Stimulated activated CD8-positive, alpha-beta memory T cell treated with anti-CD3 and anti-CD28 coated beads, Interleukin-12 subunit alpha, Interleukin-12 subunit beta, amount 100 ng/mL, for 24 hours (primary cell): Measurements from ENCODE around the gene ARHGEF10L.

ENCODE experiments used
- DNase-seq: peaks from one replicate; pipeline ENCODE4 v3.0.0-alpha.2; 2020; ENCODE audit errors: extremely low read depth

ARHGEF10L gene

DNA sequence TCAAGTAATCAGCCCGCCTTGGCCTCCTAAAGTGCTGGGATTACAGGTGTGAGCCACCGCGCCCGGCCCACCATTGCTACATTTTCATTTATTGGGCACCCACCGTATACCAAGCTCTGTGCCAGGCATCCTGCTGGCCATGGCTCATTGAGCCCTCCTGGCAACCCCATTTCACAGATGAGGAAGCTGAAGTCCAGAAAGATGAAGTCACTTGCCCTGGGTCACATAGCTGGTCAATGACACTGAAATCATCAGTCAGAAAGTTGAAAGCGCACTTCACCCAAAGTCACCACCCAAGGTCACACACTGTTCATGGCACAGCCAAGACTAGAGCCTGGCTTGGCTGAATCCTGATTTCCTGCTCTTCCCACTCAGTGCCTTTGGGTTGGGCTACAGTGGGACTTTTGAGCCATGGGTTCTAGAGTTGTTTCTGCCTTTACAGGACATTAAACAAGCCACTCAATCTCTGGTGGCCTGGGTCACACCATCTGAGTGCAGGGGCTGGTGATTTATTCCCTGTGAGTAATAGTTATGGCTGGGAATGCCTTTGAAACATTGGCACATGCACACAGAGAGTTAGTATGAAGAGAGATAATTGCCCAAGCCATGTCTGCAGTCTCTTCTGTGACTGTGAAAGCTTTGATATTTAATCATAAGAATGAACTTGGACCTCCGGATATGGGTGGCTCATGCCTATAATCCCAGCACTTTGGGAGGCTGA, 16.0 kb upstream of the ARHGEF10L start:
- no peak for DNase-seq

DNA sequence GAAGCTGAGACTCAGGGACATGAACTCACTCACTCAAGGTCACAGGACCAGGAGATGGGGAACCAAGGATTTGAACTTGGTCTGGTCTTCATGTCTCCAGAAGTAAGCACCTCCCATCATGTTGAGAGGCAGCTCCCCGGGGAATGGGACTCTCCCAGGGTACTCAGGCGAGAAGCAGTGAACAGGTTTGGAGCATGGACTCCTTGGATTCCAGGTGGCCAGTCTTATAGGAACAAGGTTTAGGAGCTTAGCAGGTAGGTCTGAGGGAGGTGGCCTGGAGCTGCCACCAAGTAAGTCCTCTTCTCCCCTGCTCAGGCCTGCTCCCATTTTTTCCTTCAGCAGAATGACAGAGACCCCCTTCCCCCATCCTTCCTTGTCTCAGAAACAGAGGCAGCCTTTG, 14.9 kb upstream of the ARHGEF10L start:
- no peak for DNase-seq

DNA sequence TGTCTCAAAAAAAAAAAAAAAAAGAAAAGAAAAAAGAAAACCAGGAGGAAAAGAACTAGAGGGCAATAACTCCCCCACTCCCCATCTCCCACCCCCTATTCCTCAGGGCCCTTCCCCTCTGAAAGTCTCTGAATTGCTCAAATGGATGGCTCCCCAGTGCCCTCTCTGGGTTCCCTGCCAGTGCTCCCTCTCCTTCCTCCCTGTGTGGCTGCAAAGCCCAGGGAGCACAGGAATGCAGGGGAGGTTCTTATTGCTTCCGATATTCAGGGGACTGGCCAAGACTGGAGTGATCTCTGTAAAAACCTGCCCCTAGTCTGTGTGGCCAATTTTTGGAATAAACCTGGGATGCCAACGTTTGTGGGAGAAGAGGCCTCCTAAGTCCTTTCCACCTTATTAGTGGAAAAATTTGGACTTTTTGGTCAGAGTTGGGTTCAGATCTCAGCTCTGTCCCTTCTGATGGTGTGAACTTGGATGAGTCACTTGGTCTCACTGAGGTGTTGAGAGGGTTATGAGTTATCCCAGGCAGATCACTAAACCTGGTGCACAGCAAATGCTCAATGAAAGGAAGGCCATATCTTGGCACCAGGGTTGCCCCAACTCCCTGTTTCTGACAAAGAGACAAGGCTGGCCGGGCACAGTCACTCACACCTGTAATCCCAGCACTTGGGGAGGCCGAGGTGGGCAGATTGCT, 13.4 kb upstream of the ARHGEF10L start:
- DNase-seq, result no peak

DNA sequence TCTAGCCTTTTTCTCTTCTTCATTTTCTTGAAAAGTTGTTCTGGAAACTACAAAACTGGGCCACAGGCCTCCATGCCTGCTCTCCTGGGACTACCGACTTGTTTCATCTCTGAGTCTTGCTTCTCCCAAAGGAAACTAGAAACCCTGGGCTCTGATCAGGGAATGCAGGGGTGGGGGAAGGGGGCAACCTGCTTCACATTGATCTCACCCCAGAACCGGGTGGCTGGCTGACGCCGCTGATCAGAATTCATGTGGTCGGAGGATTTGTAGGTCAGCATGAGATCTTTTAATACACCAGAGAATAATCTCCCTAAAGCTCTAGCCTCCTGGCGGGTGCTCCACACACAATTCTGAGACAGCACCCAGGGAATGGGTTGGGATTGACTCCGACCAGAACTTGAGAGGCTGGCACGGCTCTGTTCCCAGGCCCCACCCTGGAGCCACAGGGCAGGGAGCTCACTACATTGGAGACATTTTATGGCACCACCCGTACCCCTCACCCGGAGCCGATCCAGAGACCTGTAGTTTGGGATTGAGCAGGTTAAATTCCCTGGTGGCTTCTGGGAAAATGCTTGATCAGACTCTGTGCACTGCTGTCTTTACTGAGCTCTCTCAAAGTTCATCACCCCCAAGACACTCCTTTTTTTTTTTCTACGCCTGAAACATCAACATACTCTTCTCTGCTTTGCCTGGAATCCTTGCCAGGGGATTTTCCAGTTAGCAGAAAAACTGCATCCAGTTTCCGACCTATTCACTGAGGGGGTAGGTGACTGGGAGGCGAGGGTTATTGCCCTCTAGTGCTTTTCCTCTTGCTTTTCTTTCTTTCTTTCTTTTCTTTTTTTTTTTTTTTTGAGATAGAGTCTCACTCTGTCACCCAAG, 12.2 kb upstream of the ARHGEF10L start:
- no peak for DNase-seq

DNA sequence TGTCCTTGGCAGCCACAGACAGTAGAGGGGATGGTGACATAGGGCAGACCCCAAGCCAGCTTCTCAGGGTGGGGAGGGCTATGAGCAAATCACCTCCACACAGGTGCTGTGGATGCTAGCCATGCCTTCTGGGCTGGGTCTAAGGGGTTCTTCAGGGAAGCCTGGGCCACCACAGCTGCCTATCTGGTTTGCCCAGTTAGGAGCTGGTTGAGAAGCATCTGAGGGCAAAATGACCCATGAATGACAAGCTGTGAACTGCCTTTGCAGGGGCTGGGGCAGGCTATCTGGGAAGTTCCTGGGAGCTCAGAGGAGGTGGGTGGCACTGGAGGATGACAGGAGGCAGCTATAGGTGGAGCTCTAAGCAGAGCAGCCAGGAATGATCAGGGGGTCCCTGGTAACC, 10.1 kb upstream of the ARHGEF10L start:
- no peak for DNase-seq

DNA sequence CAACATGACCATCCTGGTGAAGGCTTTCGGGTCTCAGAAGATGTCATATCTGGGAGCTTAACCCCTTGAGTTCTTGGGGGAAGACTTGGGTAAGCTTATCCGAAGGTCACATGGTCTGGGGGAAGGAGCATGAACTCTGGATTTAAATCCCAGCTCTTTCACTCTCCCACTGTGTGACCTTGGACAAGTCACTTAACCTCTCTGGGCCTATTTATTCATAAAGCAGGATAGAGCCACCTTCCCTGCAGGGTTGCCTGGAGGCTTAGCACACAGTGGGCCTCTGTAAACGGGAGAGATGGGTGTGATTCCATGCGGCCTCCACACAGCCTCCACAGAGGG, 8.2 kb upstream of the ARHGEF10L start:
- no peak for DNase-seq

DNA sequence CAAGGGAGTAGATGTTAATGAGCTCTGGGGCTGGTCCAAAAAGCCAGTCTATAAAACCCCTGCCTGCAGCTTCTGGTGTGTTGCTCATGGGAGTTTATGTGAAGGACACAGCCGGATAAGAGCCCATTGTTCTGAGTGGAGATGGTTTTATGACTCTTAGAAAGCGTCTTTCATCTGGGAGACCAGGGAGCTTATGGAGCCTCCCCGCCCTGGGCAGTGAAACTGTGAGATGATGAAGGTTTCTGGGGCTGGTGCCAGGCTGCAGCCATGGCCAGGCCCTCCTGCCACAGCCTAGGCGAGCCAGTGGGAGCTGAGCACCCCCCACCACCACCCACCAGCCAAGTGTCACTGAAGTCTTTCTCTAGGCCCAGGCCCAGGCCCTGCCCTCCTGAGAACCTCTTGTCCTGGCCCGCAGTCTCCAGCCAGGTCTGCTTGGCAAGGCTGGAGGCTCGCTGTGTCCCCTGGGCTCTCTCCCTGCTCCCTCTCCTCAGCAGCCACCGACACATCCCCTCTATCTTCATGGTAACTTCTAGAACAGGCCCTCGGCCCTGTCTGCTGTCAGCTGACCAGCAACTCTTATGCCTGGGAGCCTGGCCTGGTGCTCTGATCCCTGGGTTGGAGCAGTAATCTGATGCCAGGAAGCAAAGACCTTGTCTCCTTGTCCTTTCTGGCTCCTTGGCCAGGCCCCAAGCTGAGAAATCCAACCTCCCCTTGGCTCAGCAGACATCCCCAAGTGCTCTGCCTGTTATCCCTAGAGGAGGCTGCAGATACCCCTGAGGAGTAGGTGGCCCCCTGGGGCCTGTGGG, 7.6 kb upstream of the ARHGEF10L start:
- no peak for DNase-seq

DNA sequence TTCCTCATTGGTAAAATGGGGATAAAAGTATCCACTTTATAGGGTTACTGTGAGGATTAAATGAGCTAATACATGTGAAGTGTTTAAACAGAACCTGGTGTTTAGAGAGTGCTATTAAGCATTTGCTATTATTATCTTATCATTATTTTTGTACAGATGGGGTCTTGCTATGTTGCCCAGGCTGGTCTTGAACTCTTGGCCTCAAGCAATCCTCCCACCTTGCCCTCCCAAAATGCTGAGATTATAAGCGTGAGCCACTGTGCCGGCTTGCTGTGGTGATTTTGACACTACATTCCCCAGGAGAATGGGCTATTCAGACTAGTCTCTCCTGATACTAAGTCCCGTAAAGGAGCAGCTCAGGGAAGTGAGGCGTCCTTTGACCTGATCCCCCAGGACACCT, 6.3 kb upstream of the ARHGEF10L start:
- no peak for DNase-seq

DNA sequence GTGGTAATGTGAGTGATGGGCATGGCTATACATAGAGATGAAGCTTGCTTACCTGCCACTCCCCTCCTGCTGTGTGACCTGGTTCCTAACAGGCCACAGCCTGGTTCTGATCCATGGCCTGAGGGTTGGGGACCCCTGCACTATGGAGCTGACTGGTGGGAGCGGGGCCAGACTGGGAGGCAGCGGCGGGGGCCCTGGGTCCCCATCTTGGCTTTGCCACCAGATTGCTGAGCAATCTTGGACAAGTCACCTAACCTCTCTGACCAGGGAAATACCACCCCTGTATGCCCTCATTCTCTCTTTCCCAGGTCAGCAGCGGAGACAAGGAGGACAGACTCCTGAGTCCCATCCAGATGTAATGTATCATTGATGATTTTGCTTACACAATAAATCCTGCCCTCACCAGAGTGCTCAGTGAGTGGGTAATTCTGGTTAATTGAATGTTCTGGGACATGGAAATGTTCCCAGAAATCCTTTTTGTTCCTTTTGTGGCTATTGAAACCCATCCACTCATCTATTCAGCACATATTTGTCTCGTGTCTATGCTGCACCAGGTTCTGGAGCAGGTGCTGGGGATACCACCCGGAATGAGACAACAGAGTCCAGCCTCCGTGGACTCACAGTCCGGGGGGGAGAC, 4.1 kb upstream of the ARHGEF10L start:
- no peak for DNase-seq

DNA sequence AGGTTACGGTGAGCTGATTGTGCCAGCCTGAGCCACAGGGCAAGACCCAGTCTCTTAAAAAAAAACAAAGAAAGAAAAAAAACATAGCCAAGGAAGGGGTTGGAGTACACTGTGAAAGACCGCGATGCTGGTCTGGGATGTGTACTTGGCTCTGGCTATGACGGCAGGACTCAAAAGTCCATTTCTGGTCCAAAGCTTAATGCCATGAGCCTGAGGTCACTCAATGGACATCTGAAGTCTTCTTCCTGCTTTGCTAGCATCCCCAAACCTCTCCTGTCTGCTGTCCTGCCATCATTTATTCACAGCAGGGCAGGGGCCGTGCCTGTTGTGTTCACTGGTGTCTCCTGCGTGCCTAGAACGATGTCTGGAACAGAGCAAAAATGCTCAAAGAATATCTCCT, 1.5 kb upstream of the ARHGEF10L start:
- DNase-seq, result no peak

DNA sequence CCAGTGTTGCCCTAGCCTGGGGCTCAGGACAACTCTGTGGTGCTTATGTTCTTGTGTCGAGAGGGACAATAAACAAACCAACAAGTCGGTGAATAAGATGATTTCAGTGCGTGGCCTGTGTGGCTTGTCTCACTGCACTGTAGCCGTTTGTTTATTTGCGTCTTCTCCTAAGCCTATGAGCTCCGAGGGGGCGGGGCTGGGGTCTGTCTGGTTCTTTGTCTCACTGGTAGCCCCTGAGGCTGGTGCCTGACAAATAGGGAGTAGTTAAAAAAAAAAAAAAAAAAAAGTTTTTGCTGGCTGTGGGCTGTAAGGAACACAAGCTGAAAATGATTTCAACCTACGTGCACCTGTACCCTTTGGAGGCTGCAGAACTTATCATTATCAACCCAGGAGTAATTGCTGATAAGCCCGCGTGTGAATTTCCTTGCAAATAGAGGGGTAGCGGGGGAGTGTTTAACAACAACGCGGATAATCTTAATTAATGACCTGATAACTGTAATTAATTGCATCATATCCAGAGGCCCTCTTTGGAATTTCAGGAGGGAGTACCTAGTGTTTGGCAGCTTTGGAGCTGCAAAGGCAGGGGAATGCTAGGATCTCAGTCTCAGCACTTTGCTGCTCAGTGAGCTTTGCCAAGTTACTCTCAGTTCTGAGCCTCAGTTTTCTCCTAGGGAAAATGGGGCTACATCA, 925 bp upstream of the ARHGEF10L start:
- DNase-seq, result no peak

DNA sequence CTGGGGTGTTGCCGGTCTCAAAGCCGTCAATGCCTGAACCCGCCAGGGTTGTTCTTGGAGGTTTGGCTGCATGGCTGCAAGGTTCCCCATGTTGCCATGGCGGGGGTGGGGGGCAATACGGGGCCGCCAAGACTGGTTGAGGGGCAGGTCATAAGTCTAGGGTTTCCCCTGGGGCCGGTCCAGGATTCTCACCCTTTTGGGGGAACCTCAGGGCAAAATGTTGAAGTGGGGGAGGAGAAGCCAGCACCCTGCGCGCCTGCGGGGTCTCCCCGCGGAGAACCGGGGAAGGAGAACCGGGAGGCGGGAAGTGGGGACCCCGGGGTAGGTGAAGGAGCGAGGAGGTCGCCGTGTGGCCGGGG, 401 bp upstream of the ARHGEF10L start:
- DNase-seq, result no peak

DNA sequence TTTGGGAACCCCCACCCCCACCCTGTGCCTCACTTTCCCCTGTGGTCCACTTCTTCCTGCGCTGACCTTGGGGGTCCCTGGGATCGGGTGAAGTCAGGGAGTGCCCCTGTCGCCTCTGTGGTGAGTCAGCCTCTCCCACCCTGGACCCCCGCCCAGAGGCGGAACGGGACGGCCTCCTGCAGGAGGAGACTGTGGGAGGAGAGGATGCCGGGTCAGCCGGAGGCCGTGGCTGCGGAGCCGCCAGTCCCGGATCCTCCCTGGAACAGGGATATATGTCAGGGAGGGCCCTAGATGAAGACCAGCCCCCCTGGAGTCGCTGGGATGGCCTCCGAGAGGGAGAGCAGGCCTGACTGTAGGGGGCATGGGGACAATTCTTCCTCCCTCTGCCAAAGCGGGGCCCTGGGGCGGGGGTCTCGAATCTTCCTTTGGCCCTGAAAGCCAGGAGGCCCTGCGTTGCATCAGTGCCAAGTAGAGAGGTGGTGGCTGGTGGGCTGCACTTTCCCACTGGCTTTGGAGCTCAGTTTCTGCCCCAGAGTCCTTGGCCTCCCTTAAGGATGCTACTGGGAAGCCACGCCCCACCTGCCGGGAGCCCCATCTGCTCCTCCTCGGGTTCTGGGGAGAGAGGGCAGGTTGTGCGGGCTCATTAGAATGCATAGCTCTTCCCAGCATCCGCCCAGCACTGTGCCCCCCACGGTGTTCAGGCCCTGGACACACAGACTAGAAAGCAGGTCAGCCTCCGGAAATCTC, 930 bp downstream of the ARHGEF10L start:
- DNase-seq, result no peak

DNA sequence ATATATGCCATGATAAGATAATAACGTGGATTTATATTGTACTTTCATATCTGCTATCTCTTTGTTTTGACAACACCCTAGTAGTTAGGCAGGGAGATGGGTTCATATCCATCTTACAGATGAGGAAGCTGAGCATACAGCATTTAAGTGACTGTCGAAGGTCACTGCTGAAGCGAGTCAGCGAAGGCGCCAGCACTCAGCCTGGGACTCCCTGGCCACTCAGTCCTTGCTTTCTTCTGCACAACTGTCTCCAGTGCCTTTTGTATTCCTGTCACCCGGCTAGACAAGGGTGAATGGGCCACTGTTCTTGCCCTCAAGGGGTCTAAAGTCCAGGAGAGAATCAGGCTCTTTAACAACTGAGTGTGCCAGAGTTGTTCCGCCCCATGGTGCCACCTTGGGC, 3.1 kb downstream of the ARHGEF10L start:
- no peak for DNase-seq

DNA sequence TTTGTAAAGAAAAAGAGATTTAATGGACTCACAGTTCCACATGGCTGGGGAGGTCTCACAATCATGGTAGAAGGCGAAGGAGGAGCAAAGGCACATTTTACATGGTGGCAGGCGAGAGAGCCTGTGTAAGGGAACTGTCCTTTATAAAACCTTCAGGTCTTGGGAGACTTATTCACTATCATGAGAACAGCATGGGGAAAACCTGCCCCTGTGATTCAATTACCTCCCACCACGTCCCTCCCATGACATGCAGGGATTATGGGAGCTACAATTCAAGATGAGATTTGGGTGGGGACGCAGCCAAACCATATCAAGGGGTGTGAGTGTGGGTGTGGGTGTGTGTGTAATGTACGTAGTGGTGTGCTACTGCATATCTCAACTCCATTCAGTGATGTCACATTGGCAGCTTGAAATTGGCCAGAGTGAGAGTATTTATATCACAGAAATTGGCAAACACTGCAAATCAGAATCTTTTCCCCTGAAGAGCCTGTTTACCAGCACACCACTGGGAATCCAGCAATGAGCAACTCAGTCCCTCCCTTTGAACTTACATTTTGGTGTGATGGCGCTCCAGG, 5.4 kb downstream of the ARHGEF10L start:
- no peak for DNase-seq

DNA sequence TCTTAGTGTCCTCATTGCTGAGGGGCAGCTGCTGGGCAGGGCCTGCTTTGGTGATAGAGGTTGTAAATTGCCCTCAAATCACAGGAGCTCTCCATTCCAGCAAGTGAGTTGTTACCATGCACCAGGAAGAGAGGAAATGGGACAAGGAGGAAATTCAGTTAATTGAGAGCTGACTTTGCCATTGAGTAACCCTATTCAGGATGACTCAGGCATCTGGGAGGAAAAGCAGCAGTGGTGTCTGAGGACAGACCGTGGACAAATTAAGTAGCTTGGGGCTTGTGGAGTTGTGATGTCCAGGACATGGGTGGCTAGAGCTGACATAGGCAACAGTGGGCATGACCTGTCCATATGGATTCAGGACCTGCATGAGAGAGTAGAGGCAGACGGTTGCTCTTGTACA, 5.9 kb downstream of the ARHGEF10L start:
- DNase-seq, result no peak

DNA sequence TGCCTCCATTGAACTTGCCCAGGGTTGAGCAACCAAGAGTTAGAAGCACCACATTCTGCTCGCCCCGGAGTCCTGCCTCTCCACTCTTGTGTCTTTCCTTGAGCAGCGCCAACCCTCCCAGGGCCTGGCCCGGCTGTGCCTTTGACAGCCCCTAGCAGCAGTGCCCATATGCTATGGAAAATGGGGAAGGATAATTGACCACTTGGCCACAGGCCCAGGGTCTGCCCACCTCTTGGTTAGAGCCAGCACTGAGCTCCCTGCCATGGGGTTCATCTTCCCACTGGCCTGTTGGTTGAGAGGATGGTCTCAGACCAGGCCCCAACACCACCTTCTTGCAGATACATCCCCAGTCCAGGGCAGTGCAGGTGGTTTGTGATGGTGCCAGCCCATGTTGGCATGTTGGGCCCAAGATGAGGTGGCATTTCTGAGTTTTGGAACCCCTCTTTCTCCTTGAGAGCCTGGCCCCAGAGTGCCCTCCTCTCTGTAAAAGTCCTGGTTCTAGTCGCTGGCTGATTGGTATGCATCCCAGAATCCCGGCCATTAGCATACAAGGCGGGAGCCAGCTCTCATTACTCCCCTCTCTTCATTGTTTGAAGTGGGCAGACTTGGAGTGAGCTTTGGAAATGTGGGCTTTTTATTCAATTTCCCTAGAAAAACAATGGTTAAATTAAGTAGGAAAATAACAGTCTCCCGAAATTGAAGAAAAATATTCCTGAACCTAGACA, 7.6 kb downstream of the ARHGEF10L start:
- no peak for DNase-seq

DNA sequence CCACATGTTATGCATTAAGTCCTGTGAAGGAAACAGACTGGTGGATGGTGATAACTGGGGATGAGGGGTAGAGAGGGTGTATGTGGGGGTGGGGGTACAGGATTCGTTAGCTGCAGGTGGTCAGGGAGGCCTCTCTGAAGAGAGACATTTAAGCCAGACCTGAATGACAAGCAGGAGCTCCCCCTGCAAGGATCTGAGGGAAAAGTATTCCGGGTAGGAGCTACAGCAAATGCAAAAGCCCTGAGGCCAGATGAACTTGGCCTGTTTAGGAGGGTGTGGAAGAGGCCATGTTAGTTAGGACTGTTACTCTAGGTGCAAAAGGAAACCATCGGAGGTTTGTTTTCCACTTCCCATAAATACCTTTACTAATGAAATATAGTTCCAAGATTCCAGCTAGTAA, 9.9 kb downstream of the ARHGEF10L start:
- DNase-seq, result no peak
